RWPE2 (cell line): ENCODE results near the gene CAP2.

Source experiments
- ATAC-seq: fragments of 200-7000 bp; cut with Tn5 transposase; 3 replicates; pipeline ENCODE4 v1.9.1; 2021; ENCODE audit warnings: low read depth
- DNase-seq: peaks from one replicate; pipeline ENCODE4 v3.0.0-alpha.2; 2020; ENCODE audit warnings: low spot score
- H3K27ac ChIP-seq: fragments of 450-650 bp; 2 replicates; pipeline ENCODE4 v1.5.1; 2017; ENCODE audit warnings: mild to moderate bottlenecking; ENCODE audit not compliant: poor library complexity, severe bottlenecking
- H3K27me3 ChIP-seq: fragments of 250-450 bp; sonication (Bioruptor Pico); 2 replicates; pipeline ENCODE4 v1.5.1; 2021; ENCODE audit warnings: mild to moderate bottlenecking, moderate library complexity; ENCODE audit not compliant: insufficient read depth, poor library complexity, severe bottlenecking
- H3K36me3 ChIP-seq: fragments of 250-450 bp; sonication (Bioruptor Pico); 2 replicates; pipeline ENCODE4 v1.5.1; 2020; ENCODE audit warnings: low read depth, mild to moderate bottlenecking, moderate library complexity
- H3K4me1 ChIP-seq: fragments of 250-450 bp; sonication (Bioruptor Pico); 2 replicates; pipeline ENCODE4 v1.5.1; 2021; ENCODE audit warnings: mild to moderate bottlenecking, moderate library complexity; ENCODE audit not compliant: insufficient read depth, poor library complexity, severe bottlenecking
- H3K4me3 ChIP-seq: fragments of 250-450 bp; sonication (Bioruptor Pico); 2 replicates; pipeline ENCODE4 v1.5.1; 2021; ENCODE audit warnings: mild to moderate bottlenecking, moderate library complexity; ENCODE audit not compliant: severe bottlenecking
- H3K9me3 ChIP-seq: fragments of 250-450 bp; sonication (Bioruptor Pico); 2 replicates; pipeline ENCODE4 v1.5.1; 2021; ENCODE audit warnings: mild to moderate bottlenecking, moderate library complexity; ENCODE audit not compliant: severe bottlenecking
- TF ChIP-seq, protein P1 (sequence below): fragments of 450-650 bp; IDR thresholded peaks from one replicate; pipeline ENCODE4 v1.5.1; 2017; ENCODE audit warnings: mild to moderate bottlenecking, moderate library complexity; ENCODE audit not compliant: poor library complexity, severe bottlenecking

Gene CAP2

GRCh38 chr6:17491416-17492142 is 98.2 kb downstream of the CAP2 start:
- H3K27ac ChIP-seq: no peak overlapping the region
- H3K27me3 ChIP-seq: peaks cover 3% of the 10 kb centered on the region
- ATAC-seq: no peak
- no peak overlapping the region for H3K4me3 ChIP-seq
- TF ChIP-seq, protein P1, sequence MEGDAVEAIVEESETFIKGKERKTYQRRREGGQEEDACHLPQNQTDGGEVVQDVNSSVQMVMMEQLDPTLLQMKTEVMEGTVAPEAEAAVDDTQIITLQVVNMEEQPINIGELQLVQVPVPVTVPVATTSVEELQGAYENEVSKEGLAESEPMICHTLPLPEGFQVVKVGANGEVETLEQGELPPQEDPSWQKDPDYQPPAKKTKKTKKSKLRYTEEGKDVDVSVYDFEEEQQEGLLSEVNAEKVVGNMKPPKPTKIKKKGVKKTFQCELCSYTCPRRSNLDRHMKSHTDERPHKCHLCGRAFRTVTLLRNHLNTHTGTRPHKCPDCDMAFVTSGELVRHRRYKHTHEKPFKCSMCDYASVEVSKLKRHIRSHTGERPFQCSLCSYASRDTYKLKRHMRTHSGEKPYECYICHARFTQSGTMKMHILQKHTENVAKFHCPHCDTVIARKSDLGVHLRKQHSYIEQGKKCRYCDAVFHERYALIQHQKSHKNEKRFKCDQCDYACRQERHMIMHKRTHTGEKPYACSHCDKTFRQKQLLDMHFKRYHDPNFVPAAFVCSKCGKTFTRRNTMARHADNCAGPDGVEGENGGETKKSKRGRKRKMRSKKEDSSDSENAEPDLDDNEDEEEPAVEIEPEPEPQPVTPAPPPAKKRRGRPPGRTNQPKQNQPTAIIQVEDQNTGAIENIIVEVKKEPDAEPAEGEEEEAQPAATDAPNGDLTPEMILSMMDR: no peak
- H3K4me1 ChIP-seq: no peaks in the 10 kb centered on the region
- DNase-seq: no peak
- no peaks in the 10 kb centered on the region for H3K36me3 ChIP-seq
- no peaks in the 10 kb centered on the region for H3K9me3 ChIP-seq

GRCh38 chr6:17492350-17492749 is 99.0 kb downstream of the CAP2 start:
- ATAC-seq: no peak
- H3K36me3 ChIP-seq: no peaks in the 10 kb centered on the region
- H3K9me3 ChIP-seq: no peaks in the 10 kb centered on the region
- peaks cover 3% of the 10 kb centered on the region for H3K27me3 ChIP-seq
- DNase-seq: no peak
- H3K4me3 ChIP-seq: no peak overlapping the region
- no peak overlapping the region for H3K27ac ChIP-seq
- H3K4me1 ChIP-seq: no peaks in the 10 kb centered on the region
- TF ChIP-seq, protein P1: no peak

DNA sequence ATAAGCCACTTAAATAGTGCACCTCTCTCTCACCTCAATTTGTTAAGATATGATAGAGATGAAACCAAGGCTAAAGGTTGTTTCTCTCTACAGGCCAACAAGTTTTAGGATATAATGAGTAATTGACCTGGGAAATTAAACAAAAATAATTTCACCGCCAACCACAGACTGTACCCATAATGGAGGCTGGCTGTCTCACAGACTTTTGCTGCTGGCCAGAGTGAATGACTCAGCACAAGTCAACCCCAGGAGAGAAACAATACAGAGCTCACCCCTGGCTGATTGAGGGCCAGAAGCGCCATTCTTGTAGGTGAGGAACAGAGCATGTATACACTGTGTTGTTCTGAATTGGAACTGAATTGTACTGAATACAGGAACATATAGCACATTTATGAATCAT is 99.9 kb downstream of the CAP2 start:
- H3K27ac ChIP-seq: no peak overlapping the region
- TF ChIP-seq, protein P1: no peak
- H3K27me3 ChIP-seq: peaks cover 3% of the 10 kb centered on the region
- DNase-seq (no peak), ATAC-seq (no peak)
- H3K36me3 ChIP-seq: no peaks in the 10 kb centered on the region
- no peaks in the 10 kb centered on the region for H3K9me3 ChIP-seq
- no peaks in the 10 kb centered on the region for H3K4me1 ChIP-seq
- H3K4me3 ChIP-seq: no peak overlapping the region

- TF ChIP-seq, protein P1: no peak
- Histone ChIP-seq H3K4me3 (no peak overlapping the region), H3K27me3 (peaks cover 3% of the 10 kb centered on the region), H3K9me3 (no peaks in the 10 kb centered on the region), H3K27ac (no peak overlapping the region), H3K36me3 (no peaks in the 10 kb centered on the region), H3K4me1 (no peaks in the 10 kb centered on the region)
- ATAC-seq: no peak
- no peak for DNase-seq
Measured at GRCh38 chr6:17494177-17494576, 100.8 kb downstream of the CAP2 start.

- TF ChIP-seq, protein P1: no peak
- Histone ChIP-seq H3K27ac (no peak overlapping the region), H3K9me3 (no peaks in the 10 kb centered on the region), H3K4me3 (no peak overlapping the region), H3K36me3 (no peaks in the 10 kb centered on the region), H3K4me1 (no peaks in the 10 kb centered on the region), H3K27me3 (peaks cover 3% of the 10 kb centered on the region)
- ATAC-seq (no peak), DNase-seq (no peak)
Measured at GRCh38 chr6:17494919-17495318, 101.5 kb downstream of the CAP2 start.
